GM12891 (cell line): ENCODE data around the gene CA5A.
"Not testable (repeated sequence)": the region's sequence is repeated elsewhere in the genome, so short reads cannot be mapped to it uniquely, and the experiment has no call there.

Source experiments
- DNase-seq: peaks from one replicate; pipeline ENCODE4 v3.0.0; 2011; ENCODE audit warnings: low spot score; ENCODE audit not compliant: insufficient read length
- FAIRE-seq: peaks from 2 replicates; lab custom pipeline; 2011; peaks lifted over from hg19 to GRCh38; lab: Jason Lieb, UNC
- PAX5 ChIP-seq: IDR thresholded peaks from 2 replicates; pipeline ENCODE4 v1.6.1; 2011; ENCODE audit warnings: low read length, moderate library complexity, mild to moderate bottlenecking; ENCODE audit not compliant: insufficient read depth, severe bottlenecking
- POLR2A ChIP-seq: IDR thresholded peaks from 2 replicates; pipeline ENCODE4 v1.6.1; 2011; ENCODE audit warnings: low read depth, low read length, control low read depth
- POLR2AphosphoS5 ChIP-seq: IDR thresholded peaks from 2 replicates; pipeline ENCODE4 v1.6.1; 2011; ENCODE audit warnings: low read depth, low read length, control low read depth
- POU2F2 ChIP-seq: IDR thresholded peaks from 2 replicates; pipeline ENCODE4 v1.6.1; 2011; ENCODE audit warnings: low read depth, mild to moderate bottlenecking, control low read depth, low read length, moderate library complexity
- SPI1 ChIP-seq: IDR thresholded peaks from 2 replicates; pipeline ENCODE4 v1.6.1; 2011; ENCODE audit warnings: low read depth, low read length, control low read depth
- TAF1 ChIP-seq: IDR thresholded peaks from 2 replicates; pipeline ENCODE4 v1.6.1; 2011; ENCODE audit warnings: low read depth, low read length, control low read depth

CA5A gene

DNA sequence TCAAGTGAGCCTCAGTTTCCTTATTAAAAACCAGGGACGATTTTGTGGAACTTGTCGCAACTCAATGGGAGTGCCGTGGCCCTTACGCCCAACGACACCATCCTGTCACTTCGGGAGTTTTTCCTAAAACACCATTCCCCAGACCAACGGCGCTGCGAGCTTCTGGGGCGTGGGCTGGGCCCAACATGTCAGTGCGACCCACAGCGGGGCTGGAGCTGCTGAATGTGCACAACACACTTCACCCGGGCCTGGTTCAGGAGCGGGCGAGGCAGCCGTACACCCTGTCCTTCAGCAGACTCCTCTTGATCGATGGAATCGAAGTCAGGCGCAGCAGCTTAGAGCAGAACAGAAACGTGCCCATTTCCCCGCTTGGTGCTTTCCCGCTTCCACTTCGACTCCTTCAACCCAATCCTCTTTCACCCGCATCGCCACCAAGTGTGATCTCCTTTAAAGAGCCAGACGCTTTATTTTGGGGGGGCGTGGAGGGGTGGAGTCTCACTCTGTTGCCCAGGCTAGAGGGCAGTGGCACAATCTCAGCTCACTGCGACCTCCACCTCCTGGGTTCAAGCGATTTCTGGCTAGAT is 53.8 kb downstream of the CA5A start:
- TF ChIP-seq POLR2AphosphoS5 (no peak), PAX5 (no peak), TAF1 (no peak), SPI1 (no peak), POU2F2 (no peak), POLR2A (no peak)
- FAIRE-seq: no peak
- DNase-seq: no peak

DNA sequence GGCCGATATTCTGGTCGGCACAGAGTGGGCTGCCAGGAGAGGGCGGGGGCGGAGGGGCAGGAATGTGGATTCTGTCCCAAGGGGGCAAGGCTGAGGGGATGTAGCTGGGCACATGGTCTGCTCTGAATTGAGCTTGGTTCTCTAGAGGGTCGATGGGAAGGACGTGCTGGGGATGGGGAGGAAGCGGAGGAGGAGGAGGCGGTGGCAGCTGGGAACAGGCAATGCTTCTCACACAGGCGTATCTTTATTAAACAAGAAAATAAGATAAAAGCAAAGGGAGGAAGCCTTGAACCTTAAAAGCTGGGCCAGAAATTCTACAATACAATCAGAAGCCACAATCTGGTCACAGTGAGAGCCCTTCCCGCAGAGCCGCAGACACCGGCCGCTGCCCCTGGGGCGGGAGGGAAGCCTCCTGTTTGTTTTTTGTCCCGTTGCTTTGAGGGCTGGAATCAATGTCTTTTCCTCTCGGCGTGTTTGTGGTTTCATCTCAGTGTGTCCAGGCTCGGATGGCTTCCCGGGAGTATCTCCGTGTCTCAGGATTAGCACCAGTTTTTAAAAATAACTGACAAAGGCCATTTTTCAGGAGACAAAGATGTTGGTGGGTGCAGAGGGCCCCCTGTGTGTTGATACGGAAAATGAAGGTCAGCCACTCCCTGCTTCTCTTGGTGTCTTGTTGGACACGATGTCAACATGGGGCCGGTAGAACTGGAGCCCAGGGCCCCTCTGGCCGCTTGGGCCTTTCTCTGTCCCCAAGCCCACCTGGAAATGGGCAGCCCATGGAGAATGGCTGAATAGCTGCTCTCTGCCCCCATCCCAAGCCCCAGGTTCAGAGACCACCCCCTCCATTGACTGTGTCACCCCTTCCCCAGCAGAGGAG is 54.8 kb downstream of the CA5A start:
- TF ChIP-seq POU2F2 (no peak), SPI1 (no peak), POLR2A (no peak), PAX5 (no peak), TAF1 (no peak), POLR2AphosphoS5 (no peak)
- no peak for FAIRE-seq
- DNase-seq: no peak

DNA sequence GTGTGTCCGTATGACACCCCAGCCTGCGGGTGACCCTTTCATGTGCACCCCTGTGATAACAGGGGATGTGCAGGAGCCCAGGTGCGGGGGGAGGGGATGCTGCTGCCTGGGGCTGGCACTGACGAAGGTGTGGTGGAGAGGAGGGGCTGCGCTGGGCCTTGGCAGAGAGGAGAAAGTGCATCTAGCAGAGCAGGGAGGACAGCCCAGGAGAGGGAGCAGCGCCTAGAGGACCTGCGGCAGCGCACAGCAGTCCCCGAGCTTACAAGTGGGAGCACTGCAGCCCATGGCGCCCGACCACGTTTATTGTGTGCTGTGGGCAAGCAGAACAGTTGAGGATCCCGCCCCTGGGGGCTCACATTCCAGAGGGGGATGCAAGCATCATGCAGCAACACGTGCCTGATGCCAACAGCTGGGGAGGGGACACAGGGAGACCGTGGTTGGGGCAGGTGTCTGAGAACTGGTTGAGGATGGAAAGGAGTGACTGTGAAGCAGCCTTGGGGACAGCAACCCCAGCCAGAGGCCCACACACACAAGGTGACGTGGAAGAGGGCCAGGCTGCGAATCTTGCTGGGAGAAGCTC is 56.1 kb downstream of the CA5A start:
- no peak for TF ChIP-seq SPI1
- TF ChIP-seq POU2F2: no peak
- TF ChIP-seq POLR2AphosphoS5: no peak
- no peak for TF ChIP-seq TAF1
- TF ChIP-seq POLR2A: no peak
- TF ChIP-seq PAX5: no peak
- DNase-seq (no peak), FAIRE-seq (no peak)

DNA sequence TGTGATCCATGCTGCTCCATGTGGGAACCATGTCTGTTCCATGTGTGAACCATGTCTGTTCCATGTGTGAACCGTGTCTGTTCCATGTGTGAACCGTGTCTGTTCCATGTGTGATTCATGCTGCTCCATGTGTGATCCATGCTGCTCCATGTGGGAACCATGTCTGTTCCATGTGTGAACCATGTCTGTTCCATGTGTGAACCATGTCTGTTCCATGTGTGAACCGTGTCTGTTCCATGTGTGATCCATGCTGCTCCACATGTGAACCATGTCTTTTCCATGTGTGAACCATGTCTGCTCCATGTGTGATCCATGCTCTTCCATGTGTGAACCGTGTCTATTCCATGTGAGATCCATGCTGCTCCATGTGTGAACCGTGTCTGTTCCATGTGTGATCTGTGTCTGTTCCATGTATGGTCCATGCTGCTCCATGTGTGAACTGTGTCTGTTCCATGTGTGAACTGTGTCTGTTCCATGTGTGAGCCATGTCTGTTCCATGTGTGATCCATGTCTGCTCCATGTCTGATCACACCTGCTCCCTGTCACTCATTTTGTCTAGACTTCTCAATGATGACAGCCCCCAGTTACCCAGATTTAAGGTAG is 56.8 kb downstream of the CA5A start:
- FAIRE-seq: not testable (repeated sequence)

DNA sequence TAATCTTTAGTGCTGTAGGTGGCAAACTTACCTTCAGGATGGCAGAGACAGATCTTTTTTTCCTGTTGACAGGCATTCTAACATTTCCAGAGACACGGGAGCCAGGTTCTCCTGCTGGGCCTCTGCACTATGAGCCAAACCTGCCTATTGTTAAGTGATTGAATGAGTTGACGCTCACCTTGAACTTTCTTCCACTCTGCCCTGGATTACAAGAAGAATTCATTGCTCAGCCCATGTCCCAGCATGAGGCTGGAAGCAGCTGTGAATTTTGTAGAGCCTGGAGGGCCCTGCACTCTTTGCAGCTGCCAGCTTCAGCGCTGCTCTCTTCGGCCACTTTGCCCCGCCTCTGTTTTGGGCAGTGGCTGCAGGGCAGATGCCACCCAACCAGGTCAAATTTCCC is 57.6 kb downstream of the CA5A start:
- FAIRE-seq: no peak
- TF ChIP-seq POLR2A (no peak), PAX5 (no peak), TAF1 (no peak), SPI1 (no peak), POU2F2 (no peak), POLR2AphosphoS5 (no peak)
- no peak for DNase-seq

More for the DNA sequence above, 56.8 kb downstream of the CA5A start:
- not testable (repeated sequence) for DNase-seq

DNA sequence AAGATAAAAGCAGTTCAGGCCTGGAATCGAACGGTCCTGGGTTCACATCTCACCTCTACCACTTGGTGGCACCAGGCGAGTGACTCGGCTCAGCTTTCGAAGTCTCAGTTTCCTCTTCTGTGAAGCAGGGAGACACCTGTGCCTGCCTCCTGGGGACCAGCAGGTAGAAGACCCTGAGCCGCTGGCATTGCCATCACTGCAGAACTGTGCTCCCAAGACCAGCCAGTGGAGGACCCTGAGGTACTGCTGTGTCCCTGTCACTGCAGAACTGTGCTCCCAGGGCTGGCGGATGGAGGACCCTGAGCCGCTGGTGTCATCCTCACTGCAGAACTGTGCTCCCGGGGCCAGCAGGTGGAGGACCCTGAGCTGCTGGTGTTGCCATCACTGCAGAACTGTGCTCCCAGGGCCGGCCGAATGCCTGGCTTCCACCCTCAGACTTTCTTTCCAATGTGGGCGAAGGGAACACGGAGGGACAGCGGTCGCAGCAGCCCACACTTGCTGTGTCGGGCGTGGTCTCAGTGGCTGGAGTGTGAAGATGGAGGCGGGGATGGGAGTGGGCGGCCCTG is 58.3 kb downstream of the CA5A start:
- FAIRE-seq: peak; percentile 71
- no peak for DNase-seq
- TF ChIP-seq POLR2A: no peak
- TF ChIP-seq POLR2AphosphoS5: no peak
- TF ChIP-seq SPI1: no peak
- no peak for TF ChIP-seq TAF1
- TF ChIP-seq POU2F2: no peak
- TF ChIP-seq PAX5: no peak

DNA sequence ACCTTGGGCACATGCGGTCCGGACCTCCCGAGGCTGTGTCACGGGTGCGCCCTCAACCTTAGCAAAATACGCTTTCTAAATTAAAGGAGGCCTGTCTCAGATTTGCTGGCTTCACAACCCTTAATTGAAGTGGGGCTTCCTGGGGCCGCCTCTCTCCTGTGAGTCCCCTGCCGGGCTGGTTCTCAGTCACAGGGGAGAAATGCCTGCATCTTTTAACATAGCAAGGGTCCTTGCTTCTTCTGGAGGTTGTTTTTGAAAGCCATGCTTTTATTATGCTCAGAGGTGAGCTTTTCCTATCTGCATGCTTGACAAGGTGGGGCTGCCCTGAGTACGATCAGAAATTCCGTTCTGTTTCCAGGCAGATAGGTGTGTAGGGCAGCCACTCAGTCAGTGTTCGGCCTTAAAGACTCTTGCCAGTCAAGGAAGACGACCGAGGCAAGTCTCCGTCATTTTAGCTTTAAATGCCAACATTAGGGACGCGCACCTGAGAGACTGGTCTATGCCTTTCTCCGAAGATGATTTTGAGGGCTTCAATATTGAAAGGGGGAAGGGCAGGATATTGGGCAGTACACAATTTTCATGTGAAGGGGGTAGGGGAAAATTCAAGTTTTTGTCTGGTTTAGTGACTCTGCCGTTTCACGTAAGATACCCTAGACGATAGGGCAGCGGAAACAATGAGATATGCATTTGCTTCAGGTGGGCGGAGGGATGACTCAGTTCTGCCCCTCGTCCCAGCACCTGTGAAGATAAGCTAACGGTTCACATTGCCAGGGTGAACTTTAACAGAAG is 61.5 kb downstream of the CA5A start:
- TF ChIP-seq POU2F2: peak; percentile 97
- TF ChIP-seq POLR2A: no peak
- no peak for TF ChIP-seq PAX5
- TF ChIP-seq POLR2AphosphoS5: no peak
- no peak for FAIRE-seq
- DNase-seq: no peak

DNA sequence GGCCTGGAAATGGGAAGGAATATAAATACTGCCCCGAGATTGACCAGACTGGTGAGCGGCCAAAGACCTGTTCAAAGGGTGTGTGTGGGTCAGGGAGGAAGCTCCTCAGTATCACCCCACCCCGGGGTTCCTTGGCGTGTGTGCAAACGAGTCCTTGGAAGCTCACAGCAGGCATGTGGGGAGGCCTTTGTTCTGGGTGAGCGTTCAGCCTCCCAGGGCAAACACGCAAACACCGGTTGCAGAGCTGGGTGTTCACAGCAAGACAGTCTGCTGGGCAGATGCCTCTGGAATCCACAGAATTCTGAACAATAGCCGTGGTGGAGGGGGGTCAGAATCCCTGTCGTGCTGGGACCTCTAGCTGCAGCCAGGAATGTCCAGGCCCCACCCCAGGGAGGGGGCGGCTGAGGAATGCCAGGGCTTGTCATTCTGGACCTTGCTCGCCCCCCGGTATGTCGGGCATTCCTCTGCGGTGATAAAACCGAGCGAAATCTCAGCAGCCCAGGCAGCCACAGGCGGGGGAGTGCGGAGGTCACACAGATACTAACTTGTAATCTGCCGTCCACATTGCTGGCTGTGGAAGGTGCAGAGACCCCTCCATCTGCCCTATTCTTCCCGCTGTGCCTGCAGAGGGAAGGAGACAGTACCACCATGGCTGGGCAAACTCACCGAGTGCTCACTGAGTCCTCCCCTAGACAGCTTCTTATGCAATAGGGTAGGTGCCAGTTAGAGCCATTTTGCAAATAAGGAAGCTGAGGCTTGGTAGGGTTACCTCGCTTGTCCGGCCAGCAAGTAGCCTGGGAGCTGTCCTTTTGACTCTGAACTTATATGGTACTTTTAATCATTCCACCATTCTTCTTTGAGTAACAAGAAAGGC is 65.7 kb downstream of the CA5A start:
- not testable (repeated sequence) for DNase-seq, FAIRE-seq

DNA sequence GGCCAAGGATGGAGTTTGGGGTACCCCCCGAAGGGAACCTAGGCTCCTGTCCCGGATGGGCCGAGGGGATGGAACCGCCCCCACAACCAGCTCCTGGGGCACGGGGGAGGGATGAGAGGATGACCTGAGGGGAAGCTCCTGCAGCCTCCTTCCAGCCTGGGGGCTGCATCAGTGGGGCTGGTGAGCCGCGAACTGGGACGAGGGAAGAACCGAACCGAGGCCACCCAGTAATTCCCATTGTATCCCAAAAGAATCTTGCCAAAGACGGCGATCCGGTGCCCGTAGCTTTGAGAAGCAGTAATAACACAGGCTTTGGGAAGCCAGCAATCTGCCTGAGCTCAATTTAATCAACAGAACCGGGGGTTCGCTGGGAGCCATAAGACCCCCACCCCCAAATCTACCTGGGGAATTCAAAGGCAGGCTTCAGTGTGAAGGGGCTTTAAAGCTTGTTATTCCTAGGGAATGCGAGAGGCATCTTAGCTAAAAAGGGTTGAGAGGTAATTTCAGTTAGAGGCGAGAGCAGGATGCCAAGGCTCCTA is 66.4 kb downstream of the CA5A start:
- not testable (repeated sequence) for FAIRE-seq, DNase-seq
